GM12873 (cell line): ENCODE results near the gene PHOSPHO1.

ENCODE experiments used
- CTCF ChIP-seq: IDR thresholded peaks from 2 replicates; pipeline ENCODE4 v1.5.1; 2012; ENCODE audit warnings: low read depth, mild to moderate bottlenecking, moderate library complexity, low read length, control low read depth; ENCODE audit not compliant: insufficient read depth; ENCODE audit errors: missing control alignments

Gene PHOSPHO1

GRCh38 chr17:49200423-49201083, 30.0 kb downstream of the PHOSPHO1 start:
- no peak for TF ChIP-seq CTCF

DNA sequence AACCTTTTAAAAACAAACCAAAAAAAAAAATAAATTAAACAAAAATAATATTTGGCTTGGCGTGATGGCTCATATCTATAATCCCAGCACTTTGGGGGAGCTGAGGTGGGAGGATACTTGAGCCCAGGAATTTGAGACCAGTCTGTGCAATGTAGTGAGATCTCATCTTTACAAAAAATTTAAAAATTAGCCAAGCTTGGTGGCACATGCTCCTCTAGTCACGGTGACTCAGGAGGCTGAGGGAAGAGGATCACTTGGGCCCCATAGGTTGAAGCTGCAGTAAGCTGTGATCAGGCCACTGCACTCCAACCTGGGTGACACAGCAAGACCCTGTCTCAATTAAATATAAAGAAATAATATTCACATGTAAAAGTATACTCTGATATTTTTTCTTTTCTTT, 32.4 kb downstream of the PHOSPHO1 start:
- TF ChIP-seq CTCF: no peak

DNA sequence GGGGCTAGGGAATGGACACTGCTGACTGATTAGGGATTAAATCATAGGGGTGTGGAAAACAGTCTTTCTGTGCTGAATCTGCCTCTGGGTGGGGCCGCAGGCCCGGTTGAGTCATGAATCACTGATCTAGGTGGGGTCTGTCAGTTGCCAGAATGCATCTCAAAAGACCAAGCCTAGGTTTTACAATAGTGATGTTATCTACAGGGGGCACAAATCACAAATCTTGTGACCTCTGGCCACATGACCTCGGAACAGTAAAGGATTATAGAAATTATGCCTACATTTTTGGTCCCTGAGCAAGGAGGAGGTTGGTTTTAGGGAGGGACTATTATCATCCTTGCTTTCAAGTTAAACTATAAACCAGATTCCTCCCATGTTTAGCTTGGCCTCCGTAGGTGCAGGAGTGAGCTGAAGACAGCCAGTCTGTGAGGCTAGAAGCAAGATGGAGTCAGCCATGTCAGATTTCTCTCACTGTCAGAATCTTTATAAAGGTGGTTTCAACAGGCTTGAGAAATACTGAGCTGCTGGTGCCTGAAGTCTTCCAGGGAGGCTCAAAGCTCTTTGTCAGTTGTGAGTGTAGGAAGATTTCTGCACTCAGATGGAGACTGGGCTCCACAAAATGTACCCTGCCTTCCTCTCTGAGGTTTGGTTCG, 33.1 kb downstream of the PHOSPHO1 start:
- no peak for TF ChIP-seq CTCF

DNA sequence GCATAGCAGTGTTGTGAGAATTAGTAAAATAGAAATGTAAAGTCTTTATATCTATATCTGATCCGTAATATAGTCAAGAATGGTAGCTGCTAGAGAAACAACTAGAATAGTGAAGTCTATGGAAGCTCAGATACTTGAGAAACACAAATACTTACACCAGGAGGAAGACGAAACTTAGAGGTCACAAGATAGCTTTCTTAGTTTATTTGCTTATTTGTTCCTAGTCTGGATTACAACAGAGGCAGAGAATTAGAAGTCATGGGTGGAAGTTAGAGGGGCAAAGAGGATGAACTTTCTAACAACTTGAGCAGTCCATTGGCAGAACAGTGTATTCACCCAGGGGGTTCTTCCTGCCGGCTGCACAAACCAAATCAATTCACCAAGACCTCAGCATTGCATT, 34.1 kb downstream of the PHOSPHO1 start:
- TF ChIP-seq CTCF: no peak

DNA sequence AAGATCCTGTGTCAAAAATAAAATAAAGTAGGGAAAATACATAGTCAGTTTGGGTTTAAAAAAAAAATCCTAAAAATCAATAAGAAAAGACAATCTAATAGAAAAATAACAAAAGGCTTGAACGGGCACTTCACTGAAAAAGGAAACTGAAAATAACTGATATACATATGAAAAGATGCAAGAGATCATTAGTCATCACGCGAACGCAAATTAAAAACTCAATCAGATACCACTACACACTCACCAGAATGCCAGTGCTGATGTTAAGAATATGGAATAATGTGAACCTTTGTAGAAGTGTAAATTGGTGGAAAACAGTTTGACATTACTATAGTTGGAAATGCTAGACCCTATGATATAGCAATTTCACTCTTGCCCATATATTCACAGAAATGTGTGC, 34.8 kb downstream of the PHOSPHO1 start:
- no peak for TF ChIP-seq CTCF

DNA sequence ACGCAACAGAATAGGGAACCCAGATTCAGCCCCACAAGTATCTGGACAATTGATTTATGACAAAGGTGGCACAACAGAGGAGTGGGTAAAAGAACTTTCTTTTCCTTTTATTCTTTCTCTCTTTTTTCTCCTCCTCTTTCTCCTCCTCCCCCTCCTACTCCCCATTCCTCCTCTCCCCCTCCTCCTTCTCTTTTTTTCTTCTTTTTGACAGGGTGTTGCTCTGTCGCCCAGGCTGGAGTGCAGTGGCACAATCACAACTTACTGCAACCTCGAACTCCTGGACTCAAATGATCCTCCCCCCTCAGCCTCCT, 36.3 kb downstream of the PHOSPHO1 start:
- no peak for TF ChIP-seq CTCF

GRCh38 chr17:49193513-49194296, 36.9 kb downstream of the PHOSPHO1 start:
- TF ChIP-seq CTCF: no peak
